CD4-positive, alpha-beta T cell treated with Interleukin-4 for 1 hour (primary cell): ENCODE results near the gene ZSWIM6.
"Not testable (repeated sequence)": the region's sequence is repeated elsewhere in the genome, so short reads cannot be mapped to it uniquely, and the experiment has no call there.

Experiments used
- DNase-seq, 2 donors: peaks; one replicate each; pipeline ENCODE4 v3.0.0-alpha.2; 2020 to 2022

Gene ZSWIM6

DNA sequence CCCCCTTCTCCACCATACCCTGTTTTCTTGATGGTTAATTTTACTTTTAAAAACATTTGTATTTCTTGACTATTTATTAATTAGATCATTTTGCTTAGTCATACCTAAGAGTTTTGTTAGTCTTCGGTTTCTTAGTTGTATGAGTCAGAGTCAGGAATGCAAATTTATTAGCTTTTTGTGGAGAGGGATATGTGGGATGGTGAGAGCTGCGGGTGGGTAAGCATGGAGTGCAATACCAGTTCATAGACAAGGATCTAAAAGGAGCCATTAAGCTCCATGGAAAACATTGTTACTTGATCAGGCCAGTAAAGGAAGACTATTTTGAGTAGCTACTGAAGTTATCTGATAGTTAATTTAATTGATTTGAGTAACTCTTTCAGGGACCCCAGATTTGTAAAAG is 77.5 kb downstream of the ZSWIM6 start:
- DNase-seq = no peak

DNA sequence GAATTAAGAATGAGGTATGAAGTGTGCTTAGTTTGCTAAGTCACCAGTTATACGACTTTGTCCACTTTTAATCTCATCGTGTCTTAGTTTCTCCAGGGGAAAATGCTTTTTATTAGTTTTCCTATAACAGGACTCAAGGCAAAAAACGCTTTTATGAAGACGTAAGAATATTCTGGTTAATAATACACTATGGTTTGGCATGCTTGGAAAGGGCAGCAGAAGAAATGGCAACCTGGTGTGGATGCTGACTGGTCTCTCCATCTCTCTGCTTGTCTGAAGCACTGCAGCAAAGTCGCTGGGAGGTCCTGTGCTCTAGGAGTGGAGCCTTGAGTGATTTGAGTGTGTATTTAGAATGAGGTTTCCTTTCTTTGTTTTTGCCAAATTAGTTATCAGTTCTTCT is 78.8 kb downstream of the ZSWIM6 start:
- no peak for DNase-seq

DNA sequence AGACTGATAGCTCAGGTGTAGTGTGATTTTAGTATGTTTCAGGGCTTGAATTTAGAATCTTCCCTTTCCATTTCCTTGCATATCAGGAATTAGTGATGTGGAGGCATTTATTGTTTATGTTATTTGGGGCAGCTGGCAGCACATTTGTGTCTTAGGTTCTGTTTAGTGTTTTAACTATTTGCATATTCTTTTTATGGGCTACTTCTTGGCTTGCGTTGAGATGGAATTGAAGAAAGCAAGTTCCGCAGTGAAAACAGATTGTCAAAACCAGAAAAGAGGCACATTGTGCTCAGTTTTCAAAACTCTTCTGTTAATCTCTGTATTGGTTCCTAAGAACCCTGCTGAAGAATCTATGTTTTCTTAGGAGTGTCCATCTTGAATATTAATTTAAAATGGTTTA is 80.3 kb downstream of the ZSWIM6 start:
- DNase-seq = no peak

DNA sequence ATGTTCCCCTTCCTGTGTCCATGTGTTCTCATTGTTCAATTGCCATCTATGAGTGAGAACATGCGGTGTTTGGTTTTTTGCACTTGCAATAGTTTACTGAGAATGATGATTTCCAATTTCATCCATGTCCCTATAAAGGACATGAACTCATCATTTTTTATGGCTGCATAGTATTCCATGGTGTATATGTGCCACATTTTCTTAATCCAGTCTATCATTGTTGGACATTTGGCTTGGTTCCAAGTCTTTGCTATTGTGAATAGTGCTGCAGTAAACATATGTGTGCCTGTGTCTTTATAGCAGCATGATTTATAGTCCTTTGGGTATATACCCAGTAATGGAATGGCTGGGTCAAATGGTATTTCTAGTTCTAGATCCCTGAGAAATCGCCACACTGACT is 81.1 kb downstream of the ZSWIM6 start:
- DNase-seq = not testable (repeated sequence)

DNA sequence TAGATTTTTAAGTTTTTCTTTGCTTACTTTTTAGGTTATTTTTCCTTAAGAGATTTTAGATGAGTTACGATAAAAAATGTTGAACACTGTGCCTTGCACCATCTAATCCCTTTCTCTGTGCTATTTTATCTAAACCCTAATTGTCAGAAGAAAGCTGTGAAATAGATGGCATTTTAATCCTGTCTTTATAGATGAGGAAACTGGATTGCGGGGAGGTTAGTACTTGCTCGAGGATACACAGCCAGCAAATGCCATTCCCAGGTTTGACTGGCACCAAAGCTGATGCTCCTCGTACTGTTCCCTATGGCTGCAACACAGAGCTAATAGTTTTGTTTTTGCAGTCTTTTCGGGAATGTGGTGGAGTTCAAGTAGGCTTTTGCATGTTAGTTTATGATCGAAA is 82.7 kb downstream of the ZSWIM6 start:
- DNase-seq = no peak

DNA sequence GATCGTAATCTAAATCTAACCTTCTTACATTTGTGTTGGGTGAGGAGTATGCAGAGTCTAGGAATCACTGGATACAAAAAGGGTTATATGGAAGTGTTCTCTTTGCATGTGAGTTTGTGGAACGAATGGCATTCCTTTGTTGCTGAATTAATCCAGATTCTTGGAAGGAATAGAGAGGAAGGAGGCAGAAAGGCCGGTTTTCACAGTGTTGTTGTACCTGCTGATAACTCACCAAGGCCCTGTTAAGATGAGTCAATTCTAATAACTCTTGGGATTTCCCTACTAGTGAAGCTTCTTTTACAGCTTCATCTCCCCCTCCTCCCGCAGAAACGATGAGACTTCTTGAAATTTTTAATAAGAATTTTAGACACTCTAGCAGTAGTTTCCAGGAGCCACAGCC is 84.0 kb downstream of the ZSWIM6 start:
- DNase-seq = no peak

DNA sequence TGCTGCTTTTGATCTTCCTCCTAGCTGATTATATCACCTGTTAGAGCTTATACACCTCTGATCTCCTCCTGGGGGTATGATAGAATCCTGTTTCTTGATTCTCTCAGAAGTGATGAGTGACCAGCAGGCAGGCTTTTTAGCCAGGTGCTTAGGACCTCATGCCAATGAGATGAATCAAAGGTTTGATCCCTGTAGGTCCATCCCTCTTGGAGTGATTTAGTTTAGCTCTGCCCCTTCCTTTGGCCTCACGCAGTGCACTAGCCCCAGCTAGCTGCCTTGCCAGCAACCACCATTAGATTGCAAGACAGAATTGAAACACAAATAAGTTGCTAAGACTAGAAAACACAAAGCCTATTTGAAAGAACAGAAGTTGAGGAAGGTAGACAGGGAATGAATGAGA is 84.4 kb downstream of the ZSWIM6 start:
- no peak for DNase-seq

DNA sequence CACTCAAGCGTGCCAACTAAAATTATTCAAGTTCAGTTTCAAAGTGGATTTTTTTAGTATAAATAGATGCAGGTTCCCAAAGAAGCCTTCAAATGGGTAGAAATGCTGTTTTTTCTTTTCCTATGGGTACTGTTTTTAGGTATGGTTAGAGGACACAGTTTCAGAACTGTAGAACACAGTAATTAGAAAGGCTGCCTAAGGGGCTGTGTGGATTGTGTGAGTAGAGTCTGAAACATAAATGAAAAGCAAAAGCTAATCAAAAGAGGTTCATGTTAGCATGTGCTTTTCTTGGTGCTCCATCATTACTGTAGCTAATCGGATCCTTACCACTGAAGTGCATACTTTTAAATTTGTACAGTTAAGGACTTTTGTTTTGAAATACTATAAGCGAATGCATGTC is 85.3 kb downstream of the ZSWIM6 start:
- DNase-seq = no peak

DNA sequence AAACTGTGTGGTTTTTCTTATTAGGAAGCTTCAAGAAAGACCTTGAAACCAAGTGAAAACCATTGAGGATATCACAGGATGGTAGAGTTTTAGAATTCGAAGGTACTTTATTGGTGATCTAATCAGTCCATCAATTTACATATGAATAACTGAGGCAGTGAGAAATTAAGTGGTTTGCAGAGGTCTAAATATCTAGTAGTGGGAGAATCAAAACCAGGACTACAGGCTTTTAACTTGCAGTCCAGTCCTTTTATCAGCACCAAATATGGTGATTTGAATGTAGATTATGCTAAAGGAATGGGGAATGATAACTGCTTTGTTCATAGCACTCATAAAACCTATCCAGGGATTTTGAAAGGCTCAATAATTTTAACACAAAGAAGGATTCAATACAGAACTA is 85.8 kb downstream of the ZSWIM6 start:
- DNase-seq = no peak

DNA sequence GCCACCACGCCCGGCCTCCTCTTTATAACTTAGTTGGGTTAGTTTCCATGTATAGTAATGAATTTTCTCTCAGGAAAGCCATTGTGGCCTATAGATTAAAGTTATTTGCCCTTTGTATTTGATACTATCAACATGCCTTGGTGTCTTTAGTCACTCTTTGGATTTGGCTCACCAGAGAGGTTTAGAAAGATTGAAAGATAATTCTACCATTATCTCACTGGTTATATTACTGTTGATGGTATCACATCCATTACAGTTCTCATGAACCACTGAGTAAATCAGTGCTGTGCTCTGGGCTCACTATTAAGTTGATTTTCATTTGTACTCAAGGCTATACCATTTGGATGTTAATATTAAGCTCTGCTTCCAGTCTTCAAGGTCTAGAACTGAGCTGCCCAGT is 87.0 kb downstream of the ZSWIM6 start:
- DNase-seq = no peak

DNA sequence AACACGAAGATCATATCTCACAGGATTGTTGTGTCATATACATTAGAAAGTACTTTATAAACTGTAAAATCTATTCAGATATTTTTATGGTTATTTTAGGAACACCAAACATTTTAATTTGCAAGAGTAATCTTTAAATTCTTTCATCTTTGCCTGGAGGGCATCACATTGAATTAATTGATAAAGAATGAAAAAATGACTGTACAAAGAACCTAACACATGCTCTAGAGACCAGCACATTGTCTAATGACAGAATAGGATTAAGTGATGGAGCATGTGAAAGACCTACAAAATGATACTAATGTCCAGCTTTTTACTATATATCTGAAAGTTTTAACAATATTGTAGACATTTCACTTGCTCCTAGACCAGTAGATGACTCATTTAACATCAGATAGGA is 88.0 kb downstream of the ZSWIM6 start:
- DNase-seq = no peak

DNA sequence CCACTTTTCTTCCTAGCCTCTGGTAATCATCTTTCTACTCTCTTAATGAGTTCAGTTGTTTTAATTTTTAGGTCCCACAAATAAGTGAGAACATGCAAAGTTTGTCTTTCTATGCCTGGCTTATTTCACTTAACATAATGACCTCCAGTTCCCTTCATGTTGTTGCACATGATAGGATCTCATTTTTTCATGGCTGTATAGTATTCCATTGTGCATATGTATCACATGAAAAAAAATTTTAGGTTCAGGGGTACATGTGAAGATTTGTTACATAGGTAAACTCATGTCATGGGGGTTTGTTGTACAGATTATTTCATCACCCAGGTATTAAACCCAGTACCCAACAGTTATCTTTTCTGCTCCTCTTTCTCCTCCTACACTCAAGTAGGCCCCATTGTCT is 89.2 kb downstream of the ZSWIM6 start:
- not testable (repeated sequence) for DNase-seq

DNA sequence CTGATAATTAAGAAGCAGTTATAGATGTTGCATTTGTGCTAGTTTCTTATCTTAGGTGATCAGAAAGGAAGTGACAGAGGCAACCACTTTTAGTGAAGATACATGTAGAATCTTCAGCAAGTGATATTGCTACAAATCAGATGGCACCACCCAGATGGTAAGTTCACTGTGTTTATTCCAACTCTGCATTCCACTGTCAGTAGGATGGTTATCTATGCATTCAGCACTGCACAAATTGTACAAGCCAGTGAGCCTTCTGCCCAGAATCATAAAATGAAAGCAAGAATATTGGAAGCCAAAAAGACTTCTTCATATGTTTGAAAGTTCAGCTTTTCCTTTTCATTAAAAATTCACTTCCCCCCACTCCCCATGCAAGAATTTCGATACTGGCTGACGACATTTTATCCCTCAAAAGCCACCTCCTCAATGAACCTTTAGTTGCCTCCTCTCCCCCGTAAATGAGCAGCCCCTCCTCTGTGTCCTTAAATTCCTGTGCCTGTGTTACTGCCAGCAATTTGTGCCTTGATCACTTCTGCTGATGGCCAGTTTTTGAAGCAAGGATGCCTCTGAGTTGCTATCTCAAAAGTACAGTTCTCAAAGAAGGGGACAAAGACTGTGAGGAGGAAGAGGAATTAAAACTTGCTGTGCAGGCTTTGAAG is 91.6 kb downstream of the ZSWIM6 start:
- no peak for DNase-seq

DNA sequence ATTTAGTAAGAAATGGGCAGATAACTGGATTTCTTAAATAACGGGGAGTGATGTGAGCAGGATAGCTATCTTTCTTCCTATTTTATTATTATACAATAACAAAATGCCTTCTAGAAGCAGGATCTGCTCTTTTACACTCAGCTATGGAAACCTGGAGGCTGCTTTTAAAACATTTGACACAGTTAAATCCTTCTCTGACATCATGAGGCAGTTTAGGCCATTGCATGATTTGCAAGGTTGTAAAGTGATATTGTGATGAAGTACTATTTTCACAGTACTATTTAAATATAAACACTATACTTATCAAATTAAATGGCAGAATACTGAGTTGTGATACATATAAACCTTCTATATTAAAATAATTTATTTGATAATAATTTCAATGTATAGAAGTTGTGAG is 93.9 kb downstream of the ZSWIM6 start:
- no peak for DNase-seq

DNA sequence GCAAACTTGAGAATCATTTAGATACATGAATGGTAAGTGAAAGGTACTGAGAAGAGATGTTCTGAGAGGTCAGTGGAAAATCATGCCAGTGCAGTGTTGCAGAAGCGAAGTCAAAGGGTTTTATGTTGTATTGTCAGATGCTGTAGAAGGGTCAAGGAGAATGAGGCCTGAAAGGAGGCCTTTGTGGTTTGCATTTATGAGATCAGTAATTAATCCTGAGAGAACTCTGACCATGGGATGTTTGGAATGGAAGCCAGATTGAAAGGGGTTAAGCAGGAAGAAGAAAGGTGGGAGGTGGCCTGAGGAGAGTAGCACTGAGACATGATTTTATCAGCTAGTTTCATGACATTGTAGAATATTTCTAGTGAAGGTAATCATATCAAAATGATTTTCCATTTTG is 97.8 kb downstream of the ZSWIM6 start:
- DNase-seq = no peak

DNA sequence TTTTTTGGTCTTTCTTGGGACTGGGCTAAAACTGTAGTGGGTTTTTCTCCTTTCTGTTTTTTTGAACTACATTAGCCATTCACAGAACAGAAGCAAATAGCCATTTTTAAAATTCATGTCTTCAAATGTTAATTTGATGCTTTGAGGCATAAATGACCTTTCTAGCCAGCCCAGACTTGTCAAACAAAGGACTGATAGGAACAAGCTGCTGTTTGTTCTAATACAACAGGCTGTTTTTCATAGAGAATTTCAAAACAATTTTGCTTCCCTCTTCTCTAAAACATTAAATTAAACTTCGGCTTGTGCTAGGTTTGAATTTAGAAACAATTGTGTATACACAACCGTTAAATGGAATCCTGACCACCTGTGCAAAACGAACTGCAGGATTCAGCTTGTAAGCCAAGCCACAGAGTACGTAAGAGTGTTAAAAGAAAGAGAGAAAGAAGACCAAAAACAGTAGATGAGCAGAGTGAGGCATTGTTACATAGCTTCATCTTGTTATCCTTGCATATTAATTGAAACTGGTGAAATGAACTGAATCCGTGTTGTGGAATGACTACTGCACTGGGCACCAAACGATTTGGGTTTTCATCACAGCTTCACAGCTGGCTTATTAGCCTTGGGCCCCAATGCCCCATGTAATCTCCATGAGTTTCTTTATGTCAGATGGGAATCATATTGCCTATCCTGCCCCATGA is 100.0 kb downstream of the ZSWIM6 start:
- no peak for DNase-seq

DNA sequence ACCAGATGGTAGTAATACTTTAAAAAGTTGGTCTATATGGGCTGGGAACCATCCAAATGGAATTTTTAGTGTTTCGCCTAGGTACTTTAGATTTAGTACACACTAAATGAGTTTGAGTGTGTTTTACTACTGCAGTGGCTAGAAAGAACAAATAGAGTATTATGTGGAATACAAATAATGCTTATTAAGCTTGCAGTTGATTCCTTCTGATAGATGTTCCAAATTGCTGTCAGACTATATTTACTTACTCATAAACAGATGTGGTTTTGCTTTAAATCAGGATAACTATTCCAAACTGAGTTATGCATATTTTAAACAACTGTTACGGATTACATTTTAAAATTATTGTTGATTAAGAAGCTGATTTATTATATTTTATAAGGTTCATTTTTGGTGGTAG is 103.3 kb downstream of the ZSWIM6 start:
- no peak for DNase-seq

DNA sequence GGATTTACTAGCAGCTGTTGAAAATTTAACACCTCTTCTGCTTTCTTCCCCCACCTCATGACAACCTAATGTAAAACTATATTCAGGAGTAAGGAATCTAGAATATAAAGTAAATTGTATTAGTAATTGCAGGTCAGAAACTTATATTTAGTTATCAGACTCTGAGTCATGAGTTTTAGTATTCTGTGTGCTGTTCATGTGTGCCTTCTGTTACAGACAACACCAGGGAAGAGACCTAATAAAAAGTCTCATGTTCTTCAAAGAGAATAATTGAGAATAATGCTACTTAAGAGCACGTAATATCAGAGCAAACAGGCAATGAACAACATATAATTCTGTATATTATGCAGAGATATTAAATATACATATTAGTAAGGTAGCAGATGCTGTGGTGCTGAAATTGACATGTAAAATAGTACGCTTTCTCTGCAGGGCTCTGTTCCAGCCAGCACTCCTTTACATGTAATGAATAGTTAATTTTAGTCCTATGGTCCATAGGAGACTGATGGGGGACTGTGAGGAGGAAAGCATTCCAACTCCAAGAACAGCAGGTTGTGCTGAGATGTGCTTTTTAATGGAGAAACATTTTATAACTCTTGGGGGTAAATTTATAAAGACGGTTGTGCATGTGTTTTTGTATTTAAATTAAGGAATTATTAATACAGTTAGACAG is 106.4 kb downstream of the ZSWIM6 start:
- DNase-seq = no peak

DNA sequence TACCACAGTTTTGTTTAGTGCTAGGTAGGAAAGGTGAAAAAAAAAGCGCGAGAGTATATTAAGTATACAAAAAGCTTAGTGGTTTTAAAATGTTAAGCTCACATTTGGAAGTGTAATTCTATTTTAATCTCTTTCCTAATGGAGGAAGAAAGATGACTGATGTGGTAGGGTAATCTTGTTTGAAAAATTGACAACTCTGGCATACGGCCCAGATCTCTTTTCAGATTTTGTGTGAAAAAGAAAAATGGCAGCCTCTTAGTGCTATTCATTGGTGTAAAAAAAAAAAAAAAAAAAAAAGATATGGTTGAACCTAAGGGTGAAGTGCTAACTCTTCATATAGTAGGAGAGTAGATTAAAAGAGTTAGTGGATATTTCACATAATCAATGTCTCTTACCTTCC is 108.0 kb downstream of the ZSWIM6 start:
- no peak for DNase-seq

DNA sequence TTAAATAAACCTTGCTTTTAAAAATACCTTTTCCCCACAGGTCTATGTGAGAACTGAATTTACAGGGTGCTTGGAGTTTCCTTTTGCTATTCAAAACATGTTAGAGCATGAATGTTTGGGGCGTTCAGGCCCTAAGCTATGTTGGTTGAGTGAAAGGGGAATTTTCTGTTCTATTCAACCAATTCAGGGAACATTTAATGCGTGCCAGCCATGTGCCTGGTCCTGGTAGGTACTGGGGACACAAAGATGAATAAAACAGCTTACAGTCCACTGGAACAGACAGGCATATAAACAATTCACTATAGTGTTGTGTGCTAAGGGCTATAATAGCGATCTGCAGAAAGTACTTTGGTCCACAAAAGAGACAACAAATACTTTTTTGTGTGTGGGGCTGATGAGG is 108.5 kb downstream of the ZSWIM6 start:
- DNase-seq = no peak

DNA sequence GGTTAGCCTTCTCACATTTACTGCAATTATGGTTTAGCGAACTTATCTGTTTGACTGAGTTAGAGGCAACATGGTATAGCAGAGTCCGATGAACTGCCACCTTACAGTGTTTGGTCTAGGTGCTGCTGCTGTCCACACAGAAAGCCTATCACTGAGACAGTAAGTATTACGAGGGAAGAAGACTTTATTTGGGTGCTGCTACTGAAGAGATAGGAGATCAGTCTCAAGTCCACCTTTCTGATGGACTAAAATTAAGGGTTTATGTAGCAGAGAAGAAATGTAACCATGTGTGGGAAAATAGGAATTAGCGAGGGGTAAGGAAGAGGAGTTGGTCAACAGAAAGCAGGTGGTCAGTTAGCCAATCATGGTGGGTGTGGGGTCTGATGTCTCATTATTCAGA is 109.7 kb downstream of the ZSWIM6 start:
- DNase-seq = no peak

DNA sequence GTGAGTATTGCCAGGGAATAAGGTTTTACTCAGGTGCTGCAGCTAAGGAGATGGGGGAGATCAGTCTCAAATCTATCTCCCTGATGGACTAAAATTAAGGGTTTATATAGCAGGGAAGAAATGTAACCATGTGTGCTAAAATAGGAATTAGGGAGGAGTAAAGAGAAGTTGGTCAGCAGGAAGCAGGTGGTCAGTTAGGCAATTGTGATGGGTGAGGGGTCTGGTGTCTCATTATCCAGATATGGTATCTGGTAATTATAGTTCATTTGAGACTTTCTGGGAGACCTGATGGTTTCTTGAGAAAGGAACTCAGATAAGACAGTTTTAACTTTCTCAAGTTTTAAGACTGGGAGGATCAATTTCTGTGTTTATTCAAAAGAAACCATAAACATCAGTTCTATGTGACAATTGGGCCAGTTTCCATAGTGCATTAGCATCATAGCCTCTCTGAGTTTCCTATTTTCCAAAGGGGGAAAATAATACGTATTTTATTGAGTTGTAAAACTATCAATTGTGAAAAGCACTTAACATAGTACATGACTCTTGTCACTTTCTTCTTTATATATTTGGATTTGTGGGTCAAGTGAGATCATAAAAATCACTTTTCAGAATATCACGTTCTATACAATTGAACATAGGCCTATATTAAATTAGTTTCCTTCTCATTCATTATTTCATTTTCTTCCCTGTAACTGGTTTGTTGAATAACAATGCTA is 115.9 kb downstream of the ZSWIM6 start:
- DNase-seq = no peak

DNA sequence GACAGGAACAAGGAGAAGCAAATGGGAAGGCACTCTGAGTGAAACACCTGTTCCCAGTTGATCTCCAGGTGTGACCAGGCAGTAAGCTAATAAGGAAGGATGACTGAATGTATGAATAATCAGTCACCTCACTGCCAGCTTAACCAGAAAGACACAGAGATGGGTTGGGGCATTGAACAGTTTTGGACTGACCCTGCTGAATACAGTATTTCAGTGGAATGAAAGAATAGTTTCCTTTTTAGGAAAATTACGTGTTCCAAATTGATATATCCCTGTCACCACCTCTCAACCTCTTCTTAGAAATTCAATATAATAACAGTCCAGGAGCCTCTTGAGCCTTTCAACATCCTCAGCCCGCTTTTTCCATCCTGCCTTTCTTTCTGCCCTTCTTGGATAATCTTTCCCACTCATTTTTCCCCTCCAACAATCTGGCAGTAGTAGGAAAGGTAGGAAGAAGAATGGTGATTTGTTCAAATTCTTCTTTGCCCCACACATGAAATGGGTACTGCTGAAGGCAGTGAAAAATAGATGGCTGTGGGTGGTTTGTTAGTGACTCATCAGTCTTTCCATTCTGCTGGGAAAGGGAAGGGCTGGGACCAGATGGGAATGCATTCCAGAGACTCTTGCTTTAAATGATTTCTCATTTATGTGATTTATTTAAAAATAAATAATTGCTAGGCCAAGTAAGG is 117.9 kb downstream of the ZSWIM6 start:
- DNase-seq = no peak
